Stimulated activated CD4-positive, alpha-beta T cell treated with anti-CD3 and anti-CD28 coated beads, TNF-alpha, amount 100 ng/mL, for 24 hours (primary cell): ENCODE measurements around the gene WDFY1.

ENCODE experiments used
- DNase-seq, 3 experiments: peaks; one replicate each; pipeline ENCODE4 v3.0.0-alpha.2; 2020; ENCODE audit warnings: low read depth in 3 of 3

Gene WDFY1

GRCh38 chr2:223930103-223930976 is 14.8 kb downstream of the WDFY1 start:
- DNase-seq, result no peak

DNA sequence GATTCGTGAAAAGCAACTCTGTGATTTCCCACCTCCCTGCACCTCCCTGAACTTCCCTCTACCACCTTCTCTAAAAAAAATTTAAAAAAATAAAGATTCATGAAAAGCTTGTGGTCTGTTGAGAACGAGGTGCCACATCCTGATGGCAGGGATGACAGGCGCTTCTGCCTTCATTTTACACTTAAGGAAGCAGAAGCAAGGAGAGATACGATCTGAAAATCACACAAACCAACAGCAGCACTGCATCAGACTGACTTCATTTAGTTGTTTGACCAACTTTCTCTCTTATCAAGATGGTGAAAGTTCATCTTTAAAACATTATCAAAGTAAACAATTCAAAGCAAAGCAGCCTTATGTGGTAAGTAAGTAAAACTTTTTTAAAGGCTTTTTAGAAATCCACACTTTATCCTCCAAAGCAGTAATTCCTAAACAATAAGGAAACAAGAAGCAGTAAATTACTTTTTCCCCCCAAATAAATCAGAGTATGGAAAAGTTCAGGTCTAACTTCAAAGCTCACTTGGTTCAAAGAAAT is 15.5 kb downstream of the WDFY1 start:
- DNase-seq, result no peak

- DNase-seq, result no peak
Observed at GRCh38 chr2:223928113-223929006, 16.8 kb downstream of the WDFY1 start.

- no peak for DNase-seq
Observed at GRCh38 chr2:223925106-223925505, 20.0 kb downstream of the WDFY1 start.

- DNase-seq, result no peak
Observed at GRCh38 chr2:223923976-223924375, 21.2 kb downstream of the WDFY1 start.

- DNase-seq, result no peak
Observed at GRCh38 chr2:223922308-223922707, 22.8 kb downstream of the WDFY1 start.

DNA sequence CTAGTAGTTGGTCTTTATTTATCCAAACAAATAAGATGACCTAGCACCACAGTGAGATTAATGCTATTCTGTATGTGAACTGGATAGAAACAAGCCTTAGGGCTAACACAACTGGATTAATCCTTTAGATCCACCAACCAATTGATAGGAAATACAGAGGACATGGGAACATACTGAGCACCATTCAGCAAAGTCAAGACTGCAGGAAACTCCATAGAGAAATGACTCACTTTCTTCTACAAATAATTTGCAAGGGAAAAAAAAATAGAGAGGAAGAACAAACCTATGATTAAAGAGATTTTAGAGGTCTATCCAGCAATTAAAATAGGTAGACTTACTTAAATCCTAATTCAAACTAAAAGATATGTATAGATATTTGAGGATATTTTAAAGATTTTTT is 23.9 kb downstream of the WDFY1 start:
- no peak for DNase-seq

DNA sequence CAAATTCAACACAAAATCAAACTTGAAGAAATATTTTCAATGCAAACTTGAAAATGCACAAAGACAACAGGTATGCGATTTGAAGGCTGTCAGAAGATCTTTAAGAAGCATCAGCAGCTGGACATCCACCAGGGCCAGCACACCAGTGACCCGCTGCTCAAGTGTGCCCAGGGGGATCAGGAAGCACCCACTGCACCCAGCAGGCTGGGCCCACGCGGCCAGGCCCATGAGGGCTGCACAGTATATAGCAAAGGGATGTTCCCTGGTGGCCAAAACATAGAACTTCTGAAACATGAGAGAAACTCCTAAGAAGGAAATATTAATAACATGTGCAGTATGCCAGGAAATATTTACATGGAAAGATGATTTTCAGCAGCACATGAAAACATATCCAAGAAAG is 25.0 kb downstream of the WDFY1 start:
- no peak for DNase-seq

GRCh38 chr2:223918671-223919134 is 26.4 kb downstream of the WDFY1 start:
- no peak for DNase-seq

DNA sequence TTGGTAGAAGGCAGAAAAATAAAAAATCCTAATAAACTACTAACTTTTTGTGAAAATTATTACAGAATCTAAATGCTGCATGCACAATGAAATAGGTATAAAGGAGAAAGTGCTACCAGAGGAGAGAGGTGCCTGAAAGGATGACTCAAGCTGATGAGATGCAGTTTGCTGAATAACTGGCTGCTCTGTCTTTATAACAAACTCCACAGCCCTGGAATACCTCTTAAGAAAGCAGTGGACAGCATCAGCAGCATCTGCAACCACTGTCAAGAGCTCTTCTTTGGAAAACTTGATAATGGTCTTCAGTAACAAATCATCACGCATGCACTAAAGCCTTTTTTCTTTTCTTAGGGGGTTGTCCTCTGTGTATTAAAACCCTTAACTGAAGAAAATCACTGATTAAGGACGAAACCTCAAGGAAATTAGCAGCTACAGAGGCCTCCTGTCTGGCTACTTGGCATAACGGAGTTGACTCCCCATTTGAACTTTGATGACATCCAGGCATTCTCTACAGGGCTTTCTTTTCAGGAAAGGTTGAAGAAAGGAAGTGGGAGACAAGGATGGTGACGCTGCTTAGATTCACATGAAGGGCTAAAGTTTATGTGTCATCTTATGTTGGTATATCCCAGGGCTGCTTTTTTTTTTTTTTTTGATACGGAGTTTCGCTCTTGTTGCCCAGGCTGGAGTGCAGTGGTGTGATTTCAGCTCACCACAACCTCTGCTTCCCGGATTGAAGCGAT is 28.8 kb downstream of the WDFY1 start:
- DNase-seq, result no peak

DNA sequence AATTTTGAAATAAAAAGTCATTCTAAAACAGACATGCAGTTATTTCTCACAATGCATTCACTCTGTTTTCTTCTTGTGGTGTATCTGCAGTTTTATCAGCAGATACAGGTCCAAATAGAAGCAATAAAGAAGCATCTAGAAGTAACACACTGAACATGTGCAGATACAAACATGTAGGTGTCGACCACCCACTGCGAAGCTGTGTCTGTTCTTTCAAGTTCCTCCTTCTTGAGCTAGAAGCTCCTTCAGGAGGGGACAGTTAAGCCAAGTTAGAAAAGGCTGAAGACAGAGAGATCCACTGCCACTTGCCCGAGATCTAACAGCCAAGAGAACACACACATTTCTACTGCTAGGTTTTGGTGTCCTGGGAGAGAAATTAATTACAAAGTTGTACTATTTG is 30.1 kb downstream of the WDFY1 start:
- no peak for DNase-seq

- DNase-seq, result no peak
Observed at GRCh38 chr2:223914324-223914723, 30.8 kb downstream of the WDFY1 start.

DNA sequence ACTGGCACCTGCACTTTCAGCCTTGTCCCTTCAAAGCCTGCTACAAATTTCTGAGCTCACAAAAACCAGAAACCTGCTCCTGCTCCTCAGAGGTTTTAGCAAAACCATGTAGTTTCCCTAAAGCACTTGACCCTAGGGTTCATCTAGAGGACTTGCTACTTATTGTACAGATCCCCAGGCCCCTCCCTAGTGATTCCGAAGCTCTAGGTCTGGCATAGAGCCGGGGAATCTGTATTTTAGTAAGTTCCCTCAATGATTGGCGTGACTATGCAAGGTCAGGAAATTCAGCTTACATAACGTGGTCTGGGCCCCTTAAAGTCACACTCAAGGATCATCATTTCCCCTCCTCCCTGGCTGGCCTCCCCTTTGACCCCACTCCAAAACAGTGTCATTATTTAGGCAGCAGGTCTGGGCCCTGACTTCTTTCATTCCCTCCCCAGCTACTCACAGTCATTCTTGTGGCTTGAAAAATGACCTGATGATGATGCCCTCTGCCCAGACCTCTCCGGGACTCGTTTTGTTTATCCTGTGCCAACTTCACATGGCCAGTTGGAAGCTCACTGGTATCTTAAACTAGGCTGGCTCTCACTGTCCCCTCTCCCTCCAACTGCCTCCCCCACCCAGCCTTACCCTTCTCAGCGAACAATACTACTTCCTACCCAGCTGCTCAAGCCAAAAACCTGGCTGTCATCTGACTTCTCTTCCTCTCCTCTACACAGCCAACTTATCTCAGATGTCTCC is 36.0 kb downstream of the WDFY1 start:
- DNase-seq, result no peak

DNA sequence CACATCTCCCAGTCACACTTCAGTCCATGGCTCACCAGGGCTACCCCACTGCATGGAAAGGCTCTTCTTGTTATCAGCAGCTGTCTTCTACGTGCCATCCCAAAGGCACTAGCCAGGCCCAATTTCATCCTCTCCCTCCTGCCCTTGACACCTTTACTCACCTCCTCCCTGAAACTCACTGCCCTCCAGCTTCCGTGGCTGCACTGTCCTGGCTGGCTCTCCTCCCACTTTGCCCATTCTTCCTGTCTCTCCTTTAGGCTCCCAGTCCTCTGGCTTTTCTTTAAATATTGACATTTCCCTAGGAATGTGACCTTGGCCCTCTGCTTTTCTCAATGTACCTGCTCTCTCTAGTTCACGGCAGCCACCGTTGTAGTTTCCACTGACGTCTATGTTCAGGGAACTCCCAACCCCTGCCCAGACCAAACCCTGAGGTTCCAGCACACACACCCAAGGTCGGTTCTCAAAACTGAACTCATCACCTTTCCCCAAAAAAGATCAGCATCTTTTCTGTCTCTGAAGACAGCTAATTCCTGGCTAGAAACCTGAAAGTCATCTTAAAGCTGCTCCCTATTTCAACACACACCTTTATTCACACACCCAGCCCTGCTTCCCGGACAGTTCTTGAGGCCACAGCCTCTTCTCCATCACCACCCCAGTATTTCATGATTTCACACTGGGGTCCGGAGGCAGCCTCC is 36.7 kb downstream of the WDFY1 start:
- DNase-seq, result no peak

DNA sequence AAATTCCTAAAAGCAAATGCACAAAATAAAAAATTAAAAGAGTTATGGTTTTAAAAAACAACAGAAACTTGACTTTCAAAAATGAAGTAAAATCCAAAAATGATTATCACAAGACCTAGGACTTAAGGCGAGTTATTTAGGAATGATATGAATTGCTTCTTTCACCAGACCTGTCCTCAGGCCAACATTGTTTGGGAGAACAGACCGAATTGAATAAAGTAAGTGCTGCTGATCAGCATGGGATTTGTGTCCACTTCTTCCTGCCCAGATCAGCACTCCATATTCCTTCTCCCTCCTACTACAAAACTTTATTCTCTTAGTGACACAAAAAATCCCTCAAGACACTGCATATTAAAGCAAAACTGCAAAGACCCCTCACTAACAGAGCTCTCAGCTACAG is 39.1 kb downstream of the WDFY1 start:
- DNase-seq, result no peak

GRCh38 chr2:223901854-223902253 is 43.3 kb downstream of the WDFY1 start:
- DNase-seq, result no peak

DNA sequence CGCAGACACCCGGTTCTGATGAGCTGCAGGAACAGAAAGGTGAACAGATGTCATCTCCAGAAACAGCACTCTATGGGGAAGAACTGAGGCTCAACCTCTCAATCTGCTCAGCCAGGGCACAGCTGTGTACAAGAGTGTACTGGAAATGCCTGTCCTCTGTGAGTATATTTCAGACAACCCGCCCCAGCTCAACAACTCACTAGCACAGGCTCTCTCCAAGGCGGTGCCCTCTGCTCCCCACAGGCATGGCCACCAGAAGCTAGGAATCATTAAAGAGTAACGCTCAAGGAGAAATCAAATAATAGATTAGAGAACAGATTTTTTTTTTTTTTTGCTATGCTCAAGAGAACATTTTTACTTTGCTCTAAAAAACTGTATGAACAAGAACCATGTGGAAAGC is 43.8 kb downstream of the WDFY1 start:
- DNase-seq, result no peak

DNA sequence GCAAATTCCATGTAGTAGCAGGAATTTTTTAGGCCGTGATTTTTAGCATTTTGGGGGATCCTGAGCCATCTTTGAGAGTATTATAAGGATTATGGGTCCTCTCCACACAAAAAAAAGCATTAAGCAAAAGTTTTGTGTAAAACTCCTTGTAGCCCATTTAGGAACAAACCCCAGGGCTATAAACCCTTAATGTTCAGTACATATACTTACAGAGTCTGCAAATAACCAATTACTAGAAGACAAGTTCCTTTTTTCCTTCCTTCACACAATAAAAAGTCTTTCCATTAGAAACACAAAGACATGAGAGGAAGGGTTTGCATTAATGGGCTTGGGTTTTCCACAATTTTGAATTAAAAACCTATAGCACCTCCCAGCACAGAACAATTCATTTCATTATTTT is 44.6 kb downstream of the WDFY1 start:
- DNase-seq, result no peak

- no peak for DNase-seq
Observed at GRCh38 chr2:223900066-223900465, 45.1 kb downstream of the WDFY1 start.

DNA sequence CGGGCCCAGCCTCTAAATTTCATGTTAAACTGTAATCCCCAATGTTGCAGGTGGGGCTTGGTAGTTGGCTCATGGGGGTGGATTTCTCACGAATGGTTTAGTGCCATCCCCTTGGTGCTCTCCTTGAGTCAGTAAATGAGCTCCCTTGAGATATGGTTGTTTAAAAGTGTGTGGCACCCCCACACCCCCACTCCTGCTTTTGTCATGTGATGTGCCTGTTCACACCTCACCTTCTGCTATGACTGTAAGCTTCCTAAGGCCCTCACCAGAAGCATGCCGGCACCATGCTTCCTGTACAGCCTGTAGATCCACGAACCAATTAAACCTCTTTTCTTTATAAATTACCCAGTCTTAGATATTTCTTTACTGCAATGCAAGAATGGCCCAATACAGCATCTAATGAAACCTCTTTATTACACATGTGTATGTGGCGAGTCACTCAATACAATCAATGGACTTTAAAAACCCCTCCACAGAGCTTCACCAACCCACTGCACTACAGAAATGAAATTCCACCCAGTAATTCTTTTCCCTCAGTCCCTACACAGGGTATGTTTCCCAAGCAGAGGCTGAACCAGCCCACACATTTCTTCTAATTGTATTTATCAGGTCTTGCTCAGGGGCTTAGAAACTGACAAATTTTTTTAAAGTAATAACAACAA is 47.3 kb downstream of the WDFY1 start:
- DNase-seq, result no peak
